Measurements from ENCODE around the gene POLD1. TPM values are rescaled to one million over a fixed set of nuclear protein-coding genes. Genes with fewer than 3 reads are reported as not detected.
A peak's percentile ranks its signal among the peaks of the same experiment; 100 is the strongest.

Gene POLD1
- total RNA-seq, 4 donors from 2014 or later: 10.8 to 28.2 (median 15.5) TPM

DNA sequence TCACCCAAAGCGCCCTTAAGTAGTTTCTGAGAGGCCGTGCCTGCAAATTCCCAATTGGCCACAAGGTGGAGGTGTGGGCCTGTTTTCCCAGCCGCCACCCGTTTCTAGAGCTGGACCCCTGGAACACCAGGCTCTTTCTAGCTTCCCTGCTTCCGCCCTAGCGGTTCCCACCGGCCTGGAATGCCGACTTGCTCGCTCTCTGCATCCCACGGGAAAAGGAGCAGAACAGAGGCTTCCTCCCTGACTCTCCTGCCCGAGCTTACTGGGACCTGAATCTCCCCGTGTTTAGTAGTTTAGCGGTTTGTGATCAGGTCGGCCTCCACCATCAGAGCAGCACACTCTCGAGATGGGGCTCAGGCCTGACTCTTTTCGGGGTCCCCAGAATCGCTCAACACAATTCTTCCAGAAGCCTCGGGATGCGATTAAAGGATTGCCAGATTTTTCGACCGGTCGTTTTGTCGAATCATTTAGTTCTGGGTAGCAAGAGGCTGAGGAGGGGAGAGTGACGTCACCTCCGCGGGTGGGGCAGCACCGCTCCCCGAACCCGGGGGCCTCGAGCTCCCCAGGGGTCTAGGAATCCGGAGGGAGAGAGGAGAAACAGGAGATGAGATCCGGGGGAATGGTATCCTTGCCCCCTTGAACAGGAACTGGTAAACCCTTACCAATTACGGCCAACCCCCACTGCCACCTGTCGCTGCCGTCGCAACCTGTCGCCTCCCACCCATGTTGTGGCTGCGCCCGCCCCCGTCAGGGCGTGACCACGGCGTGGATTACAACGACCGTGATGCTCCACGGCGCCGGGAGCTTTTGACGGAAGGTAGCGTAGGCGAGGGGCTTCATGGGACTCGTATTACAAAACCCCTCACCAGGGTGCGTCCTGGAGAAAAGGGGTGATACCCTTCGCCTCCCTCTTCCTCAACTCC, 26.7 kb upstream of the POLD1 start:
- H3K4me1 ChIP-seq: peaks cover 0 to 17% (median 1%) of the 10 kb centered on the region in 4 donors

DNA sequence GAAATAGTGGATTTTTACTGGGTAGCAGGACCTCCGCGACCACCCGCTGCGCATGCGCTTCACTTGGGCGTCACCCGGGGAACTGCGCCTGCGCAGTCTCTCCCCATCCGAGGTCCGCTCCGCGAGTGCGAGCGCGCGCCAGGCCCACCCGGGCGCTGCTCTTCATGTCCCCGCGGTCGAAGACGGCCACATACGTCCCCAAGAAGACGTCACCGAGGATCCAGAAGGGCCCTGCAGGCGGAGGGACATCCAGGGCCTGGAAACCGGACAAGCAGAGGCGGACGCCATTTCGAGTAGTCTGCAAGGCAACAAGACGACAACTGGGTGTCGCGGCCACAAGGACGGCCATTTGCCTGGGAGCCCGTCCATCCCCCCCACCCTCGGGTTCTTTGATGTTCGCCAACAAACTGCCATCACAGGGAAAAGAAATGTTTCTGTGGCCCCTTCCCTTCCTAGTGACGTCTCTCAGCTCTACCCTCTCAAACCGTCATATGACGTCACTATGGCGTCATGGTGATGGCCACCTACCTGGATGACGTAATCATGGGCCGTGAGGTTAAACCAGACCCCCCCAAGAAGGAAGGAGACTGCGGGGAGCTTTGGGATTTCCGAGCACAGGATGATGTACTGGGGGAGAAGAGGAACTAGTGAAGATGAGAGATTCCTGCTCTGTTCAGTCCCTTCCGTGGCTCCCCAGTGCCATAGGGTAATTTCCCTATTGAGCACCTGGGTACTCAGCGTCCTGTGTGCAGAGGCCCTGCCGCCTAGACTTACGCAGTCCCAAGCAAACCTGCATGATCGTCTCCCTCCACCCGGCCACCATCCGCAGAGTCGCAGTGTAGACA, 25.4 kb upstream of the POLD1 start:
- Histone ChIP-seq H3K36me3 (no peaks in the 10 kb centered on the region), H3K9me3 (no peaks in the 10 kb centered on the region), H3K27me3 (no peaks in the 10 kb centered on the region), H3K4me1 (peaks cover 0 to 17% (median 1%) of the 10 kb centered on the region in 4 donors), H3K27ac (peak overlapping the region; percentile 44 to 90 (median 85)), H3K4me3 (peak overlapping the region; percentile 39 to 52 (median 46))
- WGBS, 2 donors: 46 to 59% methylated on average over 44 to 52 of the region's 54 CpGs
- no peak for DNase-seq (ENCODE audit: low spot score in 2 of 2)
- TF ChIP-seq, protein P1, sequence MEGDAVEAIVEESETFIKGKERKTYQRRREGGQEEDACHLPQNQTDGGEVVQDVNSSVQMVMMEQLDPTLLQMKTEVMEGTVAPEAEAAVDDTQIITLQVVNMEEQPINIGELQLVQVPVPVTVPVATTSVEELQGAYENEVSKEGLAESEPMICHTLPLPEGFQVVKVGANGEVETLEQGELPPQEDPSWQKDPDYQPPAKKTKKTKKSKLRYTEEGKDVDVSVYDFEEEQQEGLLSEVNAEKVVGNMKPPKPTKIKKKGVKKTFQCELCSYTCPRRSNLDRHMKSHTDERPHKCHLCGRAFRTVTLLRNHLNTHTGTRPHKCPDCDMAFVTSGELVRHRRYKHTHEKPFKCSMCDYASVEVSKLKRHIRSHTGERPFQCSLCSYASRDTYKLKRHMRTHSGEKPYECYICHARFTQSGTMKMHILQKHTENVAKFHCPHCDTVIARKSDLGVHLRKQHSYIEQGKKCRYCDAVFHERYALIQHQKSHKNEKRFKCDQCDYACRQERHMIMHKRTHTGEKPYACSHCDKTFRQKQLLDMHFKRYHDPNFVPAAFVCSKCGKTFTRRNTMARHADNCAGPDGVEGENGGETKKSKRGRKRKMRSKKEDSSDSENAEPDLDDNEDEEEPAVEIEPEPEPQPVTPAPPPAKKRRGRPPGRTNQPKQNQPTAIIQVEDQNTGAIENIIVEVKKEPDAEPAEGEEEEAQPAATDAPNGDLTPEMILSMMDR (IDR thresholded peaks at IDR 0.05): no peak
- peak in 1 of 2 donors; percentile 67 for TF ChIP-seq EP300 (IDR thresholded peaks at IDR 0.05)
- peak; percentile 22 to 55 for TF ChIP-seq POLR2A (IDR thresholded peaks at IDR 0.05)

More for the DNA sequence above, 26.7 kb upstream of the POLD1 start:
- no peaks in the 10 kb centered on the region for H3K36me3 ChIP-seq
- no peaks in the 10 kb centered on the region for H3K9me3 ChIP-seq
- 15 to 20% methylated on average over 53 to 54 of the region's 54 CpGs for WGBS, 2 donors
- H3K27ac ChIP-seq: peak overlapping the region; percentile 44 to 90 (median 85)
- TF ChIP-seq, protein P1 (IDR thresholded peaks at IDR 0.05): peak; percentile 88 to 93 (median 90)
- TF ChIP-seq POLR2A (IDR thresholded peaks at IDR 0.05): peak; percentile 19 to 28
- TF ChIP-seq EP300 (IDR thresholded peaks at IDR 0.05): peak in 1 of 2 donors; percentile 8
- peak; percentile 55 to 83 for DNase-seq (ENCODE audit: low spot score in 2 of 2)
- H3K4me3 ChIP-seq: peak overlapping the region; percentile 35 to 52 (median 46)
- no peaks in the 10 kb centered on the region for H3K27me3 ChIP-seq

DNA sequence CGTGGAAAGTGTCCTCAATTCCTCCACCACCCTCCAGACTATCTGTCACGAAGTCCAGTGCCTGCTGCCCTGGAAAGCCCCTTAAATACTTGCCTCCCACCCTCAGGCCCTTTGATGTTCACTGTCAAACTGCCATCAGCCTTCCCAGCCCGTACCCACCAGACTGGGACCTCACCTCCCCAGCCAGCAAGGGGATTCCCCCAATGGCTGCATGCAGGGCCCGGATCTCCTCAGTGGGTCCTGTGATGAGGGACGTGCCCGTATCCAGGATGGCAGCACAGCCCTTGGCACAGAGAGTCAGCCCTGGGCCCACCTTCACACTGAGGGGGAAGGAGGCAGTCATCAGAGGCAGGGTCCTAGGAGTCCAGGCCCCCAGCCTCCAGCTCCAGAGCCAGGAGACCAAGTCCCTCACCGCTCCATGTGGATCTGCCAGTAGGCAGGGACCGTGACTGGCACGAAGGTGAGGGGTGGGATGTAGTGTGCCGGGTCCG, 24.8 kb upstream of the POLD1 start:
- H3K36me3 ChIP-seq: no peaks in the 10 kb centered on the region
- H3K27ac ChIP-seq: no peak overlapping the region
- no peak for TF ChIP-seq POLR2A (IDR thresholded peaks at IDR 0.05)
- TF ChIP-seq, protein P1 (IDR thresholded peaks at IDR 0.05): no peak
- TF ChIP-seq EP300 (IDR thresholded peaks at IDR 0.05): no peak
- DNase-seq (ENCODE audit: low spot score in 2 of 2): no peak
- H3K9me3 ChIP-seq: no peaks in the 10 kb centered on the region
- H3K27me3 ChIP-seq: no peaks in the 10 kb centered on the region
- WGBS, 2 donors: 94 to 98% methylated on average over 9 to 10 of the region's 11 CpGs
- no peak overlapping the region for H3K4me3 ChIP-seq
- peaks cover 0 to 17% (median 1%) of the 10 kb centered on the region in 4 donors for H3K4me1 ChIP-seq

DNA sequence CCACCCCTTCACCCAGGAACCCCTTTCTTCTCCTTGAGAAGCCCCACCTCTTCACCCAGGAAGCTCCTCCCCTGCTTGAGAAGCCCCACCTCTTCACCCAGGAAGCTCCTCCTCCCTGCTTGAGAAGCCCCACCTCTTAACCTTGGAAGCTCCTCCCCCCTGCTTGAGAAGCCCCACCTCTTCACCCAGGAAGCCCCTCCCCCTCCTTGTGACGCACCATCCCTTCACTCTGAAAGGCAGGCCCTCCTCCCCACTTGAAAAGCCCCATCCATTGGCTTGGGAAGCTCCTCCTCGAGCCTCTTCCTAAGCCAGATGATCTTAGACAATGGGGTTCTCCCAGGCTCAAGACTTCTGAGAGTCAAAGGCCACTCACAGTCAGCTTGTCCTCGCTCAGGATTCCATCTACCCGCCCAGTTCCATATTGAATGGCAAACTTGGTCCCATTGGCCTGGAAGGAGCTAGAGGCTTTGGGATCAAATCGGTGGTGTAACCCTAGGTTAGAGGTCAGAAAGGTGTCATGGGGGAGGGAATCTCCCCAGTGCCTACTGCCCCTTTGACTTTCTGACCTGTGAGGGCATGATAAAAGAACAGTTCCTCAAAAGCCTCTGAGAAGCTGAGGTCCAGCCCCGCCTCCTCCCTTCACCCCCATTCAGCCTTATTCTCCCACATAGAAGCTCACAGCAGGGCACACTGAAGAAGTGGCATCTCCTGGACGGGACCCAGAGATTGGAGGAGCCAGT, 22.7 kb upstream of the POLD1 start:
- no peaks in the 10 kb centered on the region for H3K27me3 ChIP-seq
- H3K4me1 ChIP-seq: peaks cover 0 to 17% (median 1%) of the 10 kb centered on the region in 4 donors
- no peaks in the 10 kb centered on the region for H3K36me3 ChIP-seq
- no peak overlapping the region for H3K4me3 ChIP-seq
- no peaks in the 10 kb centered on the region for H3K9me3 ChIP-seq
- WGBS, 2 donors: 82 to 85% methylated on average over 7 of the region's 7 CpGs
- TF ChIP-seq EP300 (IDR thresholded peaks at IDR 0.05): no peak
- TF ChIP-seq POLR2A (IDR thresholded peaks at IDR 0.05): no peak
- TF ChIP-seq, protein P1 (IDR thresholded peaks at IDR 0.05): no peak
- H3K27ac ChIP-seq: no peak overlapping the region
- no peak for DNase-seq (ENCODE audit: low spot score in 2 of 2)

Measured in tibial nerve (tissue), 4 donors.